HT1080 (cell line): ENCODE data around the gene KCNH5. TPM values are rescaled to one million over a fixed set of nuclear protein-coding genes. Genes with fewer than 3 reads are reported as not detected.
"Not testable (repeated sequence)": the region's sequence is repeated elsewhere in the genome, so short reads cannot be mapped to it uniquely, and the experiment has no call there.

Experiments
- DNase-seq: peaks from one replicate; pipeline ENCODE4 v3.0.0-alpha.2; 2015; ENCODE audit warnings: low read depth
- total RNA-seq: library from RNA; depleted of rRNA; stranded (reverse); fragments of >200 nt; shearing (Covaris generic); gene quantifications from 2 replicates; pipeline ENCODE4 v1.2.3, GENCODE V29; 2014

The KCNH5 gene
- total RNA-seq, 1 experiment from 2014 or later: 3.0 TPM

DNA sequence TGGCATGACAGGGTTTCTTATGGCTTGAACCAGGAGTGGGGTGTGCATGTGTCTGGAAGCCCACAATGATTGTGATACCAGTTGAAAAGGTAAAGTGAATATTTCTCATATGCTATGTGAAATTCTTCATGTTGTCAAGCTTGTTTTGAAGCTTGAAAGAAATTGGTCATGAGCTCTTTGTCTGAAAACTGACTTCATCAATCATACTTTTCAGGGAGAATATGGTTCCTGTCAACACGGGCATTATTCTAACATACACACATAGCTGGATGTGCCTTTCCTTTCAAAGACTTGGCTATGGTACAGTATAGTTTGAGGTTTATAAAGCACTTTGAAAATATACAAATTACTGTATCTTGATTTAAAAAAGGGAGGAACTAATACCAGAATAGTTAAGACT, 158.8 kb downstream of the KCNH5 start:
- DNase-seq: no peak

DNA sequence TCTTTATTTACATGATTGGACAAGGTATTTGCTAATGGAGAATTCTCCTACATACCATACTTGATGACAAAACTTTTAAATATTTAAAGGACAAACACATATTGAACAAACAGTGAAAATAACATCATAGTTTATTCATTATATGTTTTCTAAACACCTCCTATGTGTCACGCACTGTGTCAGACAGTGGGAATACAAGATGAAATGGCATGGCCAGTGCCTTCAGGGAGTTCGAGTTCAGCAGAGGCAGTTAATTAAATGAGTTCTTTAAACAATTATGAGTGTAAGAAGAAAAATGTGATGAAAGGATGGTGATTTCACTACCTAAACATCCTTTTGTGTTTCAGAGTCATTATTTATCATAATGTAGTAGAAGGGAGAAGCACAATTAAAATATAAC, 159.8 kb downstream of the KCNH5 start:
- DNase-seq: no peak

GRCh38 chr14:62882967-62883366, 162.3 kb downstream of the KCNH5 start:
- no peak for DNase-seq

- DNase-seq: no peak
Measured at GRCh38 chr14:62866376-62866775, 178.9 kb downstream of the KCNH5 start.

- no peak for DNase-seq
Measured at GRCh38 chr14:62864588-62864987, 180.7 kb downstream of the KCNH5 start.

- not testable (repeated sequence) for DNase-seq
Measured at GRCh38 chr14:62858011-62858410, 187.2 kb downstream of the KCNH5 start.

DNA sequence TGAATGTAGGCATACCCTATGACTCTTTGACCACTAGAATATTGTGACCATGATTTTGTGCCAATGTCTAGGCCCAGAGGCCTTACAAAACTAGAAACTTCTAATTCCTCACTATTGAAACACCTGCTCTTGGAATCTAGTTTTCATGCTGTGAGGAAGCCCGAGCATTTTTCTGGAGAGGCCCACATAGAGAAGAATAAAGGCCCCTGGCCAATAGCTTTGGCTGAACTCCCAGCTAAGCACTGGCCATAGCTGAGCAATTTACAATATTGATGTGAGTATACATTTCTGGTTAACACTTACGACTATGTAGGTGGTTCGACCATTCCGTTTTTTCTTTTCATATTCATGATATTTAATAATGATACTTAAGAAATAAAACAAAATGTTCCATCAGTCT, 190.3 kb downstream of the KCNH5 start:
- no peak for DNase-seq

GRCh38 chr14:62847168-62847567, 198.1 kb downstream of the KCNH5 start:
- no peak for DNase-seq

DNA sequence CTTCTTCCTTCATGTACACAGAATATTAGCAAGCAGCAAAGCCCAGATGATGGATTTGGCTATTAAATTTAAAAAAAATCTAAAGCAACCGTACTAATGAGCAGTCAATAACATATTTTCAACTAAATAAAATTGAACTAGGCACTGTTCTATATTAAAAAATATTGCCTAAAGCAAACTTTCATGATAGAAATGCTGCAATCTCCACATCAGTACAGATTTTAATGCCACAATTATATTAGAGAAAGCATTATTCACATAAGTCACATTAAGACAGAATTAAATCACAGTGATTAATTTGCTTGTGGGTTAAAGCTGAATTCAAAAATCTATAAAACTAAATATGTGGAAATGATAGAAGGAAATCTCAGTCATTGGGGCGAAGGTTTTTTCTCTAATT, 200.7 kb downstream of the KCNH5 start:
- DNase-seq: no peak

- no peak for DNase-seq
Measured at GRCh38 chr14:62824086-62824485, 221.2 kb downstream of the KCNH5 start.

DNA sequence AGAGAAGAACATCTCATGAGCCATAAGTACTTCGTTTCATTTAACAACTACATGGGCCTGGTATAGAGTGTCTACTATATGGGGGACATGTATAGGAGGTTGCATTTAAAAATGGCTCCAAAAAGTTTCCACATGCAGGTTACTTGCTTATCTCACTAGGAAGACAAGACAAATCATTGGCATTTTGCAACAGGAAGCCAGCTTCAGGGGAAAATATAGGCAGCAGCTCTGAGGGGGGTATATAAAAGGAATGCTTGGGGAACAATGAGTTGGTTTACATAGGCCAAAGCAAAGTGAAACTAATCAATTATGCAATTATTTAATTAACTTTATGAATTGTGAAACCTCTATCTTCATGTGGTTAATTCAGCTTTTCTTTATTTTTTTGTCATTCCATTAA, 225.3 kb downstream of the KCNH5 start:
- no peak for DNase-seq

GRCh38 chr14:62807636-62808035, 237.6 kb downstream of the KCNH5 start:
- DNase-seq: no peak

GRCh38 chr14:62800577-62800976, 244.7 kb downstream of the KCNH5 start:
- no peak for DNase-seq

GRCh38 chr14:62796431-62796830, 248.8 kb downstream of the KCNH5 start:
- peak; percentile 7 for DNase-seq

GRCh38 chr14:62792578-62792977, 252.7 kb downstream of the KCNH5 start:
- no peak for DNase-seq

GRCh38 chr14:62781328-62781727, 263.9 kb downstream of the KCNH5 start:
- not testable (repeated sequence) for DNase-seq

- no peak for DNase-seq
Measured at GRCh38 chr14:62778852-62779251, 266.4 kb downstream of the KCNH5 start.

DNA sequence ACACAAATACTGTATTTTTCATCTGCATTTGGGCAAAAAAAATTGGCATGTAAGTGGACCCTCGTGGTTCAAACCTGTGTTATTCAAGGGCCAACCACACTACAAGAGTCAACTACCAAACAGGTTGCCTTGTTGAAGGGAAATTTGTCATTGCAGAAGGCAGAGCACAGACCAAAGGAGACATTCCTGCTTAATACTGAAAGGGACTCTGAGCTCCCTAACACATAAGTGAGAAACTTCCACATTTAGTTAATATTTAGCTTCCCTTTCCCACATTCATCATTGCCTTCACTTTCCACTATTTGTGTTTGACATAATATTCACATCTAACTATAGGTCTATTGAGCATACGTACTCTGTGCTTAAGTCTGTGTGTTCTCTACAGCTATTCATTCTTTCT, 266.9 kb downstream of the KCNH5 start:
- no peak for DNase-seq

DNA sequence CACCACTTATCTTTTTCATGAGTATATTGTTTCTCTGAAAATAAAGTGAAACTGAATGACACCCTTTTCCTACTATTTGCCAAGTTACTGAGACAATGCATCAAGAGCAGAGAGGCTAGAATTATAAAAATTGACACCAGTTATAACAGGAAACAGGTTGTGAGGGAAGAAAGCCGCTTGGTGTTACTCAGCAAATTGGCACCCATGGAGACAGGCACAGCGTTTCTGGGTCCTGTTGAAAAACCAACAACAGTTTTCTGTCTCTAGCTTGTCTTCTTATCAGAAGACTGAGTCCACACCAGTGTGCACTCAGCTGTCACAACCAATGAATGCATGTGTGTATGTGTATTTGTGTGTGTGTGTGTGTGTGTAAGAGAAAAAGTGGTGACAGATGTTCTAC, 267.7 kb downstream of the KCNH5 start:
- no peak for DNase-seq

DNA sequence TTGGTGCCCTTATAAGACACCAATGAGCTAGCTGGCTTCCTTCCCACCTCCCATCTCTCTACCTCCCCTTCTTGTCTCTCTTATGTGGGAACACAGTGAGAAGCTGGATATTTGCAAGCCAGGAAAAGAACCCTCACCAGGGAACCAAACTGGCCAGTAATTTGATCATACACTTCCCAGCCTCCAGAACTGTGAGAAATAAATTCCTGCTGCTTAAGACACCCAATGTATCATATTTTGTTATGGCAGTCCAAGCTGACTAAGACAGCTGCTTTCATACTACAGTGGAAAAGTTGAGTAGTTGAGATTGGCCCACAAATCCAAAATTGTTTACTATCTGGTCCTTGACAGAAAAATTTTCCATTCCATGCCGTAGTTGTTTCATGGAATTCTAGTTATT, 269.0 kb downstream of the KCNH5 start:
- DNase-seq: no peak

DNA sequence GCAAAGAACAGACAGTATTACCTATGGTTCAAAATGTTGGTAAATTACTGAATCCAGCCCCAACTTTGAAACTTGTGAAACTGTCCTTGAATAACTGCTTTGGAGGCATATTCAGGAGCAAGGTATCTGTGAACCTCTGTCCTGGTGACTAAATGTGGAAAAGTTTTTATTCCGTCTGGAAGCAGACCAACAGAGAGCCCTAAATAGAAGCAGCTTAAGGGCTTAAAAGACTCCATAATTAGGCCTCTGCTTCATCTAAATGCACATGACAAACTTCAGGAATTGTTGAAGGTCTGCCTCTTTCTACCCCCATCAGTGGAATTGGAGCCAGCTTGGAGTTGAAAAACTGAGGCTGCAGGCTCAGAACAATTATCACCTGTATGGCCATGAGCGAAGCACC, 276.5 kb downstream of the KCNH5 start:
- DNase-seq: no peak

GRCh38 chr14:62763951-62764350, 281.3 kb downstream of the KCNH5 start:
- no peak for DNase-seq

DNA sequence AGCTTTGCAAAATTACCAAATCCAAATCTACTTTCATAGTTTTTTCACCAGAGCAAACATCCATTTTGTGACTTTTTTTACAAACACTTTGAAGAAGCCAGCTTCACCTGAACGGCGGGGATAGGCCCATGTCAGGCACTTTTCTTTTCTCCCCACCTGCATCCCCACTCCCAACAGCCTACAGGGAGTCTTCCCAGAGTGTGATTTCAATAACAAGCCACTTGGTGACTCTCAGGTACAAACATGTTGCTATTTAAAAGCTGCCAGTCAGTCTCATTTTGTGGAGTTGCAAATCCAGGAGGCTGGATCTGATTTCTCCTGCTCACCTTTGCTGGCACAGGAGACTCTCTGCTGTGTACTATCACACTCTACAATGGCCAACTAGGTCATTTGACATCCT, 285.5 kb downstream of the KCNH5 start:
- no peak for DNase-seq

DNA sequence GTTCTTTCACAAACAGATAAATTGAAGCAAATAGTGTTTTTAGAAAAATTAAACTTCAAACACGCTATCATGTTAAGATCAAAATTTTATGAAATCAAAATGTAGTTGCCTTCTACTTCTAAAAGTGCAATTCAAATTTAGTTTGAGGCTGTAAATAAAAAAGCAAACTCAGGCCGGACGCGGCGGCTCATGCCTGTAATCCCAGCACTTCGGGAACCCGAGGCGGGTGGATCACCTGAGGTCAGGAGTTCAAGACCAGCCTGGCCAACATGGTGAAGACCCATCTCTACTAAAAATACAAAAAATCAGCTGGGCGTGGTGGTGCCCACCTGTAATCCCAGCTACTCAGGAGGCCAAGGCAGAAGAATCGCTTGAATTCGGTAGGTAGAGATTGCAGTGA, 298.4 kb downstream of the KCNH5 start:
- not testable (repeated sequence) for DNase-seq
